AG09319 (cell line): Measurements from ENCODE around the gene PRR30.

Source experiments
- DNase-seq: peaks from one replicate; pipeline ENCODE4 v3.0.0-alpha.2; 2010; ENCODE audit warnings: low read depth; ENCODE audit errors: extremely low read depth
- TF ChIP-seq, protein P1 (sequence below): IDR thresholded peaks from 2 replicates; pipeline ENCODE4 v1.5.1; 2011; ENCODE audit warnings: low read depth, mild to moderate bottlenecking, inconsistent platforms, low read length, moderate library complexity

The PRR30 gene

DNA sequence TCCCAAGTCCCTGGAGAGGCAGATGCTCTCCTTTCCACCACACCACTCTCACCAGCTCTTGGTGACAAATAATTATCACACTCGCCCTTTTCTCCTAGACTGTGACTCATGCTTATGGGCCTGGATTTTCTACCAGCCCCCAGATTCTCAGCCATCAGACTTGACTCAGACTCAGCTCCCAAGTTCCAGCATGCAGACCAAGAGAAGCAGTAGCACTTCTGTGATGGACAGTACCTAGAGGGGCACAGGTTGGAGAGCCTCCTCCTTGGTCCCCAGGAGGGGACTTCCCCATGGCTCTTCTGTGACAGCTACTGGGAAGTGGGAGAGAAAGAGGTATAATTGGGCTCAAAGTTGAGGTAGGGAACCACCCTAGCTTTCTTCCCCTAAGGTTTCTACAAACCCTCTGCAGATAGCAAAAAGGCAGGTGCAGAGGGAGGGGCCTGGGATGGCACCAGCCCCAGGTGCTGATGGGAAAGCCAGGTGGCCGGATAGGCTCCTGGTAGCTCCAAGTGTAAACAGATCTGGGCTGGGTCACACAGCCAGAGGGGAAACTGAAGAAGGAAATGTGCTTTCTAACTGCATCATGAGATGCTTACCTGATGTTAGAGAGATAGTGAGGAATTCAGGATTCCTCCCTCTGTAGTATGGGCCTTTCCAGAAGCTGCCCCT lies 13.7 kb upstream of the PRR30 start:
- TF ChIP-seq, protein P1, sequence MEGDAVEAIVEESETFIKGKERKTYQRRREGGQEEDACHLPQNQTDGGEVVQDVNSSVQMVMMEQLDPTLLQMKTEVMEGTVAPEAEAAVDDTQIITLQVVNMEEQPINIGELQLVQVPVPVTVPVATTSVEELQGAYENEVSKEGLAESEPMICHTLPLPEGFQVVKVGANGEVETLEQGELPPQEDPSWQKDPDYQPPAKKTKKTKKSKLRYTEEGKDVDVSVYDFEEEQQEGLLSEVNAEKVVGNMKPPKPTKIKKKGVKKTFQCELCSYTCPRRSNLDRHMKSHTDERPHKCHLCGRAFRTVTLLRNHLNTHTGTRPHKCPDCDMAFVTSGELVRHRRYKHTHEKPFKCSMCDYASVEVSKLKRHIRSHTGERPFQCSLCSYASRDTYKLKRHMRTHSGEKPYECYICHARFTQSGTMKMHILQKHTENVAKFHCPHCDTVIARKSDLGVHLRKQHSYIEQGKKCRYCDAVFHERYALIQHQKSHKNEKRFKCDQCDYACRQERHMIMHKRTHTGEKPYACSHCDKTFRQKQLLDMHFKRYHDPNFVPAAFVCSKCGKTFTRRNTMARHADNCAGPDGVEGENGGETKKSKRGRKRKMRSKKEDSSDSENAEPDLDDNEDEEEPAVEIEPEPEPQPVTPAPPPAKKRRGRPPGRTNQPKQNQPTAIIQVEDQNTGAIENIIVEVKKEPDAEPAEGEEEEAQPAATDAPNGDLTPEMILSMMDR, result no peak

DNA sequence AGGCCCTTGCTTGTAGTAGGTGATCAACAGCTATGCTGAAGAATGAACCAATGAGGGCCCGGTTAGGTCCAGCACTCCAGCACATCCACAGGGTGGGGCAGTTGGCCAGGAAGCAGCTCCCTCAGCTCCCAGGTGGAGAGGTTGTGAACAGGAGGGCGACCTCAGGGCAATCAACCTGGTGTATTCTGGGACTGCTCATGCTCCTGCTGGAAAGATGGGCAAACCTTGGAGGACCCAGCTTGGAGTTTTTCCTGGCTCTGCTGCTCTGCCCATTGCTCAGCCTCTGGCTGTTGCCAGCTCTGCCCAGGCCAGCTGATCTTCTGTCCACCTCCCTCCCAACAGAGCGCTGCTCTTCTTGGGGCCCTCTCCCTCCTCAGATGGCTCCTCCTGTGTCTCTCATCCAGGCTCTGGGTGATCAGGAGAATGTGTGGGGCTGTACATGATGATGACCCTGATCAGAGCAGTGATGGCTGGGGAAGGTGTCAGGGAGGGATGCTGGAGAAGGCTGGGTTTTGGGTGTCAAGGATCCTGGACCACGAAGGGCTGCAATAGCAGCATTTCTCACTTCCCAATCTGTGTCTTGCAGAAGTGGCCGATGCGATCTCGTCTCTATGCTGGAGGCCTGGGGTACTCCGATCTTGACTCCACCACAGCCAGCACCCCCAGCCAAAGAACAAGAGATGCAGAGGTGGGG lies 13.0 kb upstream of the PRR30 start:
- TF ChIP-seq, protein P1, result no peak
- no peak for DNase-seq

More for the DNA sequence above, 13.7 kb upstream of the PRR30 start:
- DNase-seq, result no peak

DNA sequence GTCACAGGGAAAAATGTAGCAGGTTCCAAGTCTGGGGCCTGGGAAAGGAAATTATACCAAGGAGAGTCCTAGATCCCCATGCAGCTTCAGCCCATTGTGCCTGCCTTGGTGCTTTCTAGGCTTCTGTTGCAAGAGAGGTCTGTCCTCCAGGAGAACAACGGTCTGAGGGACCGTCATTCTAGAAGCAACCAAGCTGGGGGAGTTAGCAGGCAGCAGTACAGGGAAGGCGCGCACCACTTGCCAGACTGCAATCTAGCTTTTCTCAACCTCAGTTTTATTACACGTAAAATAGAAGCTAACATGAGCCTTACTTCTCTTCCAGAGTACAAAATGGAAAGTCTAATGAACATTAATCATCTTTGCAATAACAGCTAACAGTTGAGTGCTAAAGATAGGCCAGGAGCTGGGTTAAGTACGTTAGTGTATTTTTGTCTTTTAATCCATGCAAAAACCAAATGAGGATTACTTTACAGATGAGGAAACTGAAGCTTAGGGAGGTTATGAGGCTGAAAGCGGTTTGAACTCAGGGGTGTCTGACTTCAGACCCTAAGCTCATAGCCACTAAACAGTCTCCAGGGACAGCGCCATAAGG lies 11.5 kb upstream of the PRR30 start:
- no peak for DNase-seq
- TF ChIP-seq, protein P1, result no peak

DNA sequence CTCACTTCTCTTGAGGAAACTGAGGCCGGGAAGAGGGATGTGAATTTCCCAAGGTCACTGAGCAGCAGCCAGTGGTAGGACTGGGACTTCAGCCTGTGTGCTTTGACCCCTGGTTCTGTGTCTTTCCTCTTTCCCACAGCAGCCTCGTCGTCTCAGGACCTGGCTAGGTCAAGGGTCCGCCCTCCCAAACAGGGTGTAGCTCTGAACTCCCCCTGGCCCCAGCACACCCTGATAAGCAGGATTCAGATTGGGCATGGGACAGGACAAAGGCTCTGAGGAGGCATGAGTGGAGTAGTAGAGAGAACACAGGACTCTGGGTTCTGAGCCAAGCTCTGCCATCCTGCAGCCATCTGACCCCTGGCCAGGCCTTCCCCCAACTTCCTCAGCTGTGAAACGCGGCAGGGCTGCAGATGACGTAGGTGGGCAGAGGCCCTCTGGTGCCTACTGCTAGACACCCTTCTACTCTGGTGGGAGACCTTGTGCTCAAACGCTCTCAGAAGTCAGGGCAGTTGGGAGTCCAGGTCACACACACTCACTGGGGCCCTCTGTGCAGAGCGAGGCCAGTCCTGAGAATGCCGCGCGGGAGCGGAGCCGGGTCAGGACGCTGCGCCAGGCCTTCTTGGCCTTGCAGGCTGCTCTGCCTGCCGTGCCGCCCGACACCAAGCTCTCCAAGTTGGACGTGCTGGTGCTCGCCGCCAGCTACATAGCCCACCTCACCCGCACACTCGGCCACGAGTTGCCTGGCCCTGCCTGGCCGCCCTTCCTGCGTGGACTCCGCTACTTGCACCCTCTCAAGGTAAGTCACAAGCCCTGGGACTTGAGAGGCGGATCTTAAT lies 10.6 kb upstream of the PRR30 start:
- DNase-seq, result no peak
- TF ChIP-seq, protein P1, result no peak

DNA sequence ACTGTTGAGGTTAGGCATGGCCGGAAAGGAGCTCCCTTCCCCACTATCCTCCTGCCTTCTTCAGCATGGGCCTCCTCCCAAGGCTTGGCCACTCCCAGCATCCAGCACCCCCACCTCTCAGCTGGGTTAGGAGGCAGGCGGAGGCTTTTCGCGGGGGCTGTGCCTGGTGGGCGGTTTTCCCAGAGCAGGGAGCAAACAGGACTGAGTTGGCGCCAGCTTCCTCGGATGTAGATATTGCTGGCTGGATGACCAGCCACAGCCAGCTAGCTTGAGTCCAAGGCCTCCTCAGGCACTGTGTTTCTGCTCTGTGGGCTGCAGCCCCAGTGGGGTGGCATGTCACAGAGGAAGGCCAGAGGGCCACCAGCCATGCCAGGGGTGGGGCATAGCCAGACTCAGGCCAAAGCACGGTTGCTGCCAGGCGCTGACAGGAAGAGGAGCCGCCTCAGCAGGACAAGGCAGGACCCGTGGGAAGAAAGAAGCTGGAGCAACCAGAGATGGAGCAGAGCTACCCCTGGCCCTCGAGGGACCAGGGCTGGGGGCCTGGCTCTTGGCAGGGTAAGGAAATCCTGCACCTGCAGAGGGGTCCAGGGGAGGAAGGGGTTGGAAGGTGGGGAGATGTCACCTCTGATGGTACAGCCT lies 9.7 kb upstream of the PRR30 start, which contains the start of gene TCF23:
TCF23 (plus strand) TSS at position 204 of the 639 bp plus-strand sequence; CDS start at position 334, 130 bp downstream.
- TF ChIP-seq, protein P1, result no peak
- DNase-seq, result no peak

DNA sequence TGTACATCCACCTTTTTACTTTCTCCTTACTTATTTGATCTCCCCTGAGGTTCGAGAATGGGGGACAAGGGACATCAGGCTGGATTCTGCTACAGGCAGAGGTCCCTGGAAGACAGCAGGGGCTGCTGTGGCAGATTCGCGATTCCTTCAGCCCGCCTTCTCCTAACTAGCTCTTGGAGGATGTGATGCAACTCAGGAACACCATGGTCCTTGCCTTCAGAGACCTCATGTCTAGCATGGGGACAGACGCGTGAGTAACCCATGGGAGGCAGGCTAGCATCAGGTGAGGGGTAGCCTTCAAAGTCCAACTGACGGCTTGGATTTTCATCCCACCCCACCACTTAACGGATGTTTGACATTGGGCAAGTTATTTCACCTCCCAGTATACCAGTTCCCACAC lies 8.7 kb upstream of the PRR30 start:
- TF ChIP-seq, protein P1, result no peak
- no peak for DNase-seq
